ENCODE results near the gene PPM1F. TPM values are rescaled to one million over a fixed set of nuclear protein-coding genes. Genes with fewer than 3 reads are reported as not detected.

The PPM1F gene
- total RNA-seq, 1 donor from 2014 or later, result 23.6 TPM

GRCh38 chr22:21964234-21964633, 11.6 kb upstream of the PPM1F start:
- no peak for DNase-seq (ENCODE audit: low read depth)
- H3K27me3 ChIP-seq (ENCODE audit: control insufficient read depth, insufficient read depth, low read length), result no peaks in the 10 kb centered on the region
- no peak for TF ChIP-seq CTCF (IDR thresholded peaks at IDR 0.05; ENCODE audit: insufficient read depth, low read length, poor library complexity, severe bottlenecking)
- H3K4me3 ChIP-seq (ENCODE audit: low read depth, low read length), result no peak overlapping the region
- H3K36me3 ChIP-seq (ENCODE audit: control insufficient read depth, insufficient read depth, low read length), result peaks cover 5% of the 10 kb centered on the region

- no peak for DNase-seq (ENCODE audit: low read depth)
- no peak for TF ChIP-seq CTCF (IDR thresholded peaks at IDR 0.05; ENCODE audit: insufficient read depth, low read length, poor library complexity, severe bottlenecking)
- H3K27me3 ChIP-seq (ENCODE audit: control insufficient read depth, insufficient read depth, low read length), result no peaks in the 10 kb centered on the region
- peaks cover 5% of the 10 kb centered on the region for H3K36me3 ChIP-seq (ENCODE audit: control insufficient read depth, insufficient read depth, low read length)
- H3K4me3 ChIP-seq (ENCODE audit: low read depth, low read length), result no peak overlapping the region
Measured at GRCh38 chr22:21963790-21964211, 11.2 kb upstream of the PPM1F start.

- no peak overlapping the region for H3K4me3 ChIP-seq (ENCODE audit: low read depth, low read length)
- no peak for TF ChIP-seq CTCF (IDR thresholded peaks at IDR 0.05; ENCODE audit: insufficient read depth, low read length, poor library complexity, severe bottlenecking)
- no peaks in the 10 kb centered on the region for H3K27me3 ChIP-seq (ENCODE audit: control insufficient read depth, insufficient read depth, low read length)
- peaks cover 4% of the 10 kb centered on the region for H3K36me3 ChIP-seq (ENCODE audit: control insufficient read depth, insufficient read depth, low read length)
- DNase-seq (ENCODE audit: low read depth), result no peak
Measured at GRCh38 chr22:21963286-21963685, 10.6 kb upstream of the PPM1F start.

GRCh38 chr22:21962655-21962949, 10.0 kb upstream of the PPM1F start:
- Histone ChIP-seq H3K4me3 (ENCODE audit: low read depth, low read length) (no peak overlapping the region), H3K36me3 (ENCODE audit: control insufficient read depth, insufficient read depth, low read length) (peaks cover 4% of the 10 kb centered on the region), H3K27me3 (ENCODE audit: control insufficient read depth, insufficient read depth, low read length) (no peaks in the 10 kb centered on the region)
- TF ChIP-seq CTCF (IDR thresholded peaks at IDR 0.05; ENCODE audit: insufficient read depth, low read length, poor library complexity, severe bottlenecking), result no peak
- no peak for DNase-seq (ENCODE audit: low read depth)

- no peak for DNase-seq (ENCODE audit: low read depth)
- Histone ChIP-seq H3K36me3 (ENCODE audit: control insufficient read depth, insufficient read depth, low read length) (peaks cover 4% of the 10 kb centered on the region), H3K4me3 (ENCODE audit: low read depth, low read length) (no peak overlapping the region), H3K27me3 (ENCODE audit: control insufficient read depth, insufficient read depth, low read length) (no peaks in the 10 kb centered on the region)
- no peak for TF ChIP-seq CTCF (IDR thresholded peaks at IDR 0.05; ENCODE audit: insufficient read depth, low read length, poor library complexity, severe bottlenecking)
Measured at GRCh38 chr22:21961886-21962654, 9.4 kb upstream of the PPM1F start.

Measured in kidney epithelial cell (primary cell).